CD4-positive, alpha-beta T cell treated with Interferon alpha-2 for 1 hour (primary cell): ENCODE data around the gene TRIOBP.

ENCODE experiments used
- DNase-seq, 2 donors: peaks; one replicate each; pipeline ENCODE4 v3.0.0-alpha.2; 2020 to 2022

TRIOBP gene

GRCh38 chr22:37733625-37734401 is 37.0 kb downstream of the TRIOBP start:
- no peak for DNase-seq

- no peak for DNase-seq
These were observed 37.5 kb downstream of the TRIOBP start for GRCh38 chr22:37734402-37734700.

- no peak for DNase-seq
These were observed 38.2 kb downstream of the TRIOBP start for GRCh38 chr22:37734964-37735451.

GRCh38 chr22:37739035-37739434 is 42.2 kb downstream of the TRIOBP start:
- no peak for DNase-seq

GRCh38 chr22:37739611-37740049 is 42.8 kb downstream of the TRIOBP start:
- peak in 1 of 2 donors; percentile 43 for DNase-seq

- DNase-seq: no peak
These were observed 43.8 kb downstream of the TRIOBP start for GRCh38 chr22:37740455-37741311.

- peak in 1 of 2 donors; percentile 27 for DNase-seq
These were observed 44.5 kb downstream of the TRIOBP start for GRCh38 chr22:37741312-37741795.

- DNase-seq: no peak
These were observed 45.7 kb downstream of the TRIOBP start for GRCh38 chr22:37742376-37743171.

- DNase-seq: no peak
These were observed 47.7 kb downstream of the TRIOBP start for GRCh38 chr22:37744589-37744988.

- DNase-seq: peak; percentile 83 to 89
These were observed 48.9 kb downstream of the TRIOBP start for GRCh38 chr22:37745548-37746365.

GRCh38 chr22:37746366-37747079 is 49.7 kb downstream of the TRIOBP start:
- no peak for DNase-seq

- DNase-seq: no peak
These were observed 50.3 kb downstream of the TRIOBP start for GRCh38 chr22:37747080-37747714.

- no peak for DNase-seq
These were observed 50.9 kb downstream of the TRIOBP start for GRCh38 chr22:37747715-37748100.

GRCh38 chr22:37748659-37749058 is 51.8 kb downstream of the TRIOBP start:
- DNase-seq: no peak

GRCh38 chr22:37749226-37749625 is 52.4 kb downstream of the TRIOBP start:
- DNase-seq: no peak

GRCh38 chr22:37749831-37750595 is 53.2 kb downstream of the TRIOBP start:
- no peak for DNase-seq

- no peak for DNase-seq
These were observed 53.8 kb downstream of the TRIOBP start for GRCh38 chr22:37750596-37751162.

- DNase-seq: no peak
These were observed 54.8 kb downstream of the TRIOBP start for GRCh38 chr22:37751449-37752188.
